ENCODE results near the gene ACTN2.

DNA sequence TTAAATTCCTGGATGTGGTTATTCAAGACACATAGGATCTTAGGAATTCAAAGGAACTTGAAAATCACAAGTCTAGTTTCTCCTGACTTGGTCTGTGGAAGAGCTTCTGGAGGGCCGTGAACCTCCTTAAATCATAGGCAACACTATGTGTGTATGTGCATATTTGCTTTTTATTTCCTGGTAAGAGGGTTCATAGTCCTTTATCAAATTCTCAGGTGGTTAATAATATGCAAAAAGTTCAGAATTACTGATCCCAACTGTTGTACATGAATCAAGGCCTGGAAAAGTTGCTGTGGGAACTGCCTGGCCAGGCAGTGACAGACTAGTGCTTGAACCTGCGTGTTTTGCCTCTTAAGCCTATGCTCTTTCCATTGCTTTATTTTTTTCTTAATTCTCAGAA, 121.7 kb downstream of the ACTN2 start:
- TF ChIP-seq, protein P1, sequence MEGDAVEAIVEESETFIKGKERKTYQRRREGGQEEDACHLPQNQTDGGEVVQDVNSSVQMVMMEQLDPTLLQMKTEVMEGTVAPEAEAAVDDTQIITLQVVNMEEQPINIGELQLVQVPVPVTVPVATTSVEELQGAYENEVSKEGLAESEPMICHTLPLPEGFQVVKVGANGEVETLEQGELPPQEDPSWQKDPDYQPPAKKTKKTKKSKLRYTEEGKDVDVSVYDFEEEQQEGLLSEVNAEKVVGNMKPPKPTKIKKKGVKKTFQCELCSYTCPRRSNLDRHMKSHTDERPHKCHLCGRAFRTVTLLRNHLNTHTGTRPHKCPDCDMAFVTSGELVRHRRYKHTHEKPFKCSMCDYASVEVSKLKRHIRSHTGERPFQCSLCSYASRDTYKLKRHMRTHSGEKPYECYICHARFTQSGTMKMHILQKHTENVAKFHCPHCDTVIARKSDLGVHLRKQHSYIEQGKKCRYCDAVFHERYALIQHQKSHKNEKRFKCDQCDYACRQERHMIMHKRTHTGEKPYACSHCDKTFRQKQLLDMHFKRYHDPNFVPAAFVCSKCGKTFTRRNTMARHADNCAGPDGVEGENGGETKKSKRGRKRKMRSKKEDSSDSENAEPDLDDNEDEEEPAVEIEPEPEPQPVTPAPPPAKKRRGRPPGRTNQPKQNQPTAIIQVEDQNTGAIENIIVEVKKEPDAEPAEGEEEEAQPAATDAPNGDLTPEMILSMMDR (IDR thresholded peaks at IDR 0.05): no peak
- TF ChIP-seq EP300 (IDR thresholded peaks at IDR 0.05): no peak
- TF ChIP-seq POLR2A (IDR thresholded peaks at IDR 0.05): no peak

Data from tibial nerve (tissue), 4 donors.